ENCODE data around the gene CIAO2B.

CIAO2B gene

DNA sequence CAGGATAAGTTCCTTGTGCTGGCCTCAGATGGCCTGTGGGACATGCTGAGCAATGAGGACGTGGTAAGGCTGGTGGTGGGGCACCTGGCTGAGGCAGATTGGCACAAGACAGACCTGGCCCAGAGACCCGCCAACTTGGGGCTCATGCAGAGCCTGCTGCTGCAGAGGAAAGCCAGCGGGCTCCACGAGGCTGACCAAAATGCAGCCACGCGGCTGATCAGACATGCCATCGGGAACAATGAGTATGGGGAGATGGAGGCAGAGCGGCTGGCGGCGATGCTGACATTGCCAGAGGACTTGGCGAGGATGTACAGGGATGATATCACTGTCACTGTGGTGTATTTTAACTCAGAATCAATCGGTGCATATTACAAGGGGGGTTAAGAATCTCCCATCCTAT, 48.7 kb downstream of the CIAO2B start:
- no peak for DNase-seq

- DNase-seq = no peak
These were observed 51.5 kb downstream of the CIAO2B start for GRCh38 chr16:66882702-66883101.
